SW480 (cell line): ENCODE results near the gene FANCI.

Experiments used
- DNase-seq: peaks from one replicate; pipeline ENCODE4 v3.0.0-alpha.2; 2016; ENCODE audit warnings: low spot score

Gene FANCI

GRCh38 chr15:89307046-89307587, 63.3 kb downstream of the FANCI start:
- DNase-seq, result no peak

- no peak for DNase-seq
Measured at GRCh38 chr15:89307791-89308190, 64.0 kb downstream of the FANCI start.

- no peak for DNase-seq
Measured at GRCh38 chr15:89308236-89308635, 64.5 kb downstream of the FANCI start.

GRCh38 chr15:89309993-89310392, 66.2 kb downstream of the FANCI start:
- DNase-seq, result no peak

- DNase-seq, result no peak
Measured at GRCh38 chr15:89315375-89315929, 71.7 kb downstream of the FANCI start.

GRCh38 chr15:89316504-89316903, 72.7 kb downstream of the FANCI start:
- no peak for DNase-seq

GRCh38 chr15:89317186-89317720, 73.5 kb downstream of the FANCI start:
- no peak for DNase-seq

- no peak for DNase-seq
Measured at GRCh38 chr15:89319678-89320077, 75.9 kb downstream of the FANCI start.

GRCh38 chr15:89320200-89320599, 76.4 kb downstream of the FANCI start:
- DNase-seq, result no peak

GRCh38 chr15:89321521-89322410, 78.0 kb downstream of the FANCI start:
- DNase-seq, result no peak

GRCh38 chr15:89322822-89323221, 79.0 kb downstream of the FANCI start:
- no peak for DNase-seq

- DNase-seq, result no peak
Measured at GRCh38 chr15:89323825-89324224, 80.0 kb downstream of the FANCI start.

GRCh38 chr15:89325039-89325803, 81.4 kb downstream of the FANCI start:
- no peak for DNase-seq

GRCh38 chr15:89326316-89326715, 82.5 kb downstream of the FANCI start:
- DNase-seq, result no peak

- DNase-seq, result no peak
Measured at GRCh38 chr15:89327113-89327512, 83.3 kb downstream of the FANCI start.

- no peak for DNase-seq
Measured at GRCh38 chr15:89328398-89329254, 84.8 kb downstream of the FANCI start.

GRCh38 chr15:89329329-89330084, 85.7 kb downstream of the FANCI start:
- no peak for DNase-seq

- no peak for DNase-seq
Measured at GRCh38 chr15:89330119-89330518, 86.3 kb downstream of the FANCI start.

- no peak for DNase-seq
Measured at GRCh38 chr15:89330881-89331595, 87.3 kb downstream of the FANCI start.

GRCh38 chr15:89332446-89332845, 88.7 kb downstream of the FANCI start:
- no peak for DNase-seq
